ENCODE data around the gene ZNF296. TPM values are rescaled to one million over a fixed set of nuclear protein-coding genes. Genes with fewer than 3 reads are reported as not detected.

Gene ZNF296
- total RNA-seq, 1 donor from 2014 or later, result 0.45 TPM

DNA sequence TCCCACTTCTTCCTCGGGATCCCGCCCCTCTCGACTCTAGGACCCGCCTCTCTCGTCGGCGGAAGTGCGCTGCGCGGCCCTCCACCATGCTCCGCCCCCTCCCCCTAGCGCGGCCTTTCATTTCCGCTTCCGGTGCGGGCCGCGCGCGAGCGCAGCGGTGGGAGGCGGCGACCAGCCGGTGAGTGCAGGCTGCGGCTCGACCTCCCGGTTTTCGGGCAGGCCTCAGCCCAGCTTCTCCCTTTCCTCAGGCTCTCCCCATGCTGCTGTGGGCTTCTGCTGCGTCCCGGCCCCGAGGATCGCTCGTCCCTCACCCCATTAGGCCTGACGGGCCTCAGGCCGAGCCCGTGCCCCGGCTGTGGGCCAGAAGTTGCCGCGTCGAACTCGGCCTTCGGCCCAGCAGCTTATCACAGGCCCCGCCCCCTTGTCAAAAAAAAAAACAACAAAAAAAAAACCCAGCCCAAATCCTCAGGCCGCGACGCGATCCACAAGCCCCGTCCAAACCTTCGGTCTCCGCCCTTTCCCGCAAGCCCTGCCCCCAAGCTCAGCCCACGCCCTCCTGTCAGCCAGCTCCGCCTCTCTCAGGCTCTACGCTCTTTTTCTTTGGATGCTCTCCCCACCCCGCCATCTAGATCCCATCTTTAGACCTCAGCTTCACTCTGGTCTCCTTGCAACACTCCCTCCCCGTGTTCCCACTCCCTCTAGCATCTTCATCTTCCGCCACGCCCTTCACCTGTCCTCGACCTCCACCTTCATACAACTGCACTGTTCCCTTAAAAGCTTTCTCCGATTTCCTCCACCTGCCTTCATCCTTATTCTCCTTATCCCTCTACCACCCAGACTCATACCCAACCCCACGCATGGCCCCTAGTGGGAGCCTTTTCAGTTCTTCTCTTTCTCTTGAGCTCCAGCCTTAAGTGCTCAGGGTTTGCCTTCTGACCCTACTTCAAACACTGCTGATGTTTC lies 37.1 kb downstream of the ZNF296 start, which contains the start of gene CLASRP:
Gene CLASRP (plus strand): TSS at position 115 of the 963 bp plus-strand sequence. CDS start 1,168 bp downstream, outside the sequence.
- DNase-seq (ENCODE audit: low spot score) (peak; percentile 96), ATAC-seq (peak; percentile 98)
- intact Hi-C loops (cut with DNase I), result no loop called here

GRCh38 chr19:45037393-45038169 lies 38.7 kb downstream of the ZNF296 start:
- intact Hi-C loops (cut with DNase I), result no loop called here
- DNase-seq (ENCODE audit: low spot score), result no peak
- no peak for ATAC-seq

DNA sequence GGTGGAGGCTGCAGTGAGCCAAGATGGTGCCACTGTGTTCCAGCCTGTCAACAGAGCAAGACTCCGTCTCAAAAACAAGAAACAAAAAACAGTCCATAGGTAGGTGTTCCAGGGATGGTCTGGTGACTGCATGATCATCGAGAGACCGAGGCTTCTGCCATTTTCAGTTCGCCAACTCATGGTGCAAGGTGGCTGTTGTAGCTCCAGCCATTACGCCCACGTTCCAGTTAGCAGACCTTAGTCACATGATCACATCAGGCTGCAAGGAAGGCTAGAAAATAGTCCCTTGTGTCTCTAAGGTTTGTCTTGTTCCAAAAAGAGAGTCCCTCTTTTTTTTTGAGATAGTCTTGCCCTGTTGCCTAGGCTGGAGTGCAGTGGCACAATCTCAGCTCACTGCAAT lies 40.5 kb downstream of the ZNF296 start:
- DNase-seq (ENCODE audit: low spot score) (no peak), ATAC-seq (no peak)
- intact Hi-C loops (cut with DNase I), result no loop called here

DNA sequence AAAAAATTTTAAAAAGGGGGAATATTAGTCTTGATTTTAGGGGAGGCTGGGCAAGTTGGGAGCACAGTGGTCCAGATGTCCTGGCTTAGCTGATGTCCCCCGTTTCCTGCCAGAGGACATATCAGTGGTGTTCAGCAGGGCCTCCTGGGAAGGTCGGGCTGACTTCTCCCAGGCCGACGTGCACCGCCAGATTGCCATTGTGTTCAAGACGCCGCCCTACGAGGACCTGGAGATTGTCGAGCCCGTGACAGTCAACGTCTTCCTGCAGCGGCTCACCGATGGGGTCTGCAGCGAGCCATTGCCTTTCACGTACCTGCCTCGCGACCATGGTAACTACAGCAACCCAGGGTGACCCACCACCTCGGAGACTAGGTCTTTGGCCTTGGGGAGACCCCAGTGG lies 43.9 kb downstream of the ZNF296 start:
- ATAC-seq (no peak), DNase-seq (ENCODE audit: low spot score) (no peak)
- intact Hi-C loops (cut with DNase I), result no loop called here

- DNase-seq (ENCODE audit: low spot score) (no peak), ATAC-seq (no peak)
- intact Hi-C loops (cut with DNase I), result no loop called here
These were observed 45.5 kb downstream of the ZNF296 start for GRCh38 chr19:45030825-45031224.

DNA sequence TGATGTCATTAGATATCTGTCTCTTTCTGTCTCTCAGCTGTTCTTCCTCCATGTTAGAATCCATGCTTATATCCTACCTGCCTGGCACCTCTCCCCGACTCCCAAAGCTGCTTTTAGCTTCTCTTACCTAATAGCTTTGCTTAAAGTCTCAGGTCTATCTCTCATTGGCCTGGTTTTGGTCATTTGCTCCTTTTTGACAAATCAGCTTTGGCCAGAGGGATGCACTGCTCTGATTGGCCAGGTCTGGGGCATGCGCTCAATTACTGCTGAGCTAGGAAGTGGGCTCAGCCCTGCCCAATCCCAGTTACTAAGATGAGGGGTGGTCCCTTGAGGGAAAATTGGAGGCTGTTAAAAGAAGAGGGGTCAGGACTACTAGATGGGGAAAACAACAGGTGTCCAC lies 48.9 kb downstream of the ZNF296 start:
- ATAC-seq, result no peak
- intact Hi-C loops (cut with DNase I), result no loop called here

DNA sequence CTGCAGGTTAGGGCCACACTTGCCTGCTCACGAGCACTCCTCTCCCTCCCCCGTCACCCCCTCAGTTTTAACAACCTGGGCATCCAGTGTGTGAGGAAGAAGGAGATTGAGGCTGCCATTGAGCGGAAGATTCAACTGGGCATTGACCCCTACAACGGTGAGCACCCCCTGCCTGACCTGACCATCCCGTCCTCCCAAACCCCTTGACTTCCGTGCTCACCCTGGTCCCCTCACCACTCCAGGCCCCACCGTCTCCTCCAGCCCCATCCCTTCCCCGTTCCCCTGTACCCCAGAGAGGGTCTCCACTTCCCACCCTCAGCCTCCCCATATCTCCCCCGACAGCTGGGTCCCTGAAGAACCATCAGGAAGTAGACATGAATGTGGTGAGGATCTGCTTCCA lies 51.0 kb downstream of the ZNF296 start:
- DNase-seq (ENCODE audit: low spot score) (no peak), ATAC-seq (no peak)
- intact Hi-C loops (cut with DNase I), result no loop called here

More for the DNA sequence above, 48.9 kb downstream of the ZNF296 start:
- DNase-seq (ENCODE audit: low spot score), result no peak

DNA sequence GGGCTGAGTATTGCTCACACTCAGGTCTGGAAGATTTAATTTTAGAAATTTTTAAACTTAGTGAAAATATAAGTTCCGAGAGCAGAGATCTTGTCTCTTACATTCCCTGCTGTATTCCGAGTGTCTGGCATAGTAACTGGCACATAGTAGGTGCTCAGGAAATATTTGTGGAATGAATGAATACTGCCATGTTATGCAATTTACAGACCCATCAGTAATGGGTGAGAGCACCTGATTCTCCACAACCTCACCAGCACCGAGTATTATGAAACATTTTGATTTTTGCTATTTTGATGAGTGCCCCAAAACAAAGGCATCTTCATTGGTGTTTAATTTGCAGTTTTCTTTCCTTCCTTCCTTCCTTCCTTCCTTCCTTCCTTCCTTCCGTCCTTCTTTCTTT lies 53.2 kb downstream of the ZNF296 start:
- no peak for ATAC-seq
- intact Hi-C loops (cut with DNase I), result no loop called here
- DNase-seq (ENCODE audit: low spot score), result no peak

GRCh38 chr19:45021971-45022370 lies 54.3 kb downstream of the ZNF296 start:
- DNase-seq (ENCODE audit: low spot score) (no peak), ATAC-seq (no peak)
- intact Hi-C loops (cut with DNase I), result no loop called here

Other genes starting within 250 kb of the ZNF296 start
- gene NECTIN2, start 230.2 kb downstream of the ZNF296 start, total RNA-seq, result 115 TPM
- gene TOMM40, start 185.2 kb downstream of the ZNF296 start, total RNA-seq, result 29.1 TPM
- 79.3 TPM for gene APOE, start 170.7 kb downstream of the ZNF296 start, total RNA-seq
- gene APOC1, start 161.9 kb downstream of the ZNF296 start, total RNA-seq, result 29.0 TPM
- gene APOC4, start 134.2 kb downstream of the ZNF296 start, total RNA-seq, result not detected
- 4.2 TPM for gene APOC2, start 130.4 kb downstream of the ZNF296 start, total RNA-seq
- 105 TPM for gene CLPTM1, start 121.1 kb downstream of the ZNF296 start, total RNA-seq
- 27.4 TPM for gene RELB, start 75.0 kb downstream of the ZNF296 start, total RNA-seq
- gene CLASRP, start 37.4 kb downstream of the ZNF296 start, total RNA-seq, result 109 TPM
- gene GEMIN7, start 2.8 kb upstream of the ZNF296 start, total RNA-seq, result 8.8 TPM
- gene PPP1R37, start 16.7 kb upstream of the ZNF296 start, total RNA-seq, result 19.3 TPM
- gene NKPD1, start 84.5 kb upstream of the ZNF296 start, total RNA-seq, result not detected
- 20.8 TPM for gene TRAPPC6A, start 101.8 kb upstream of the ZNF296 start, total RNA-seq
- gene BLOC1S3, start 102.3 kb upstream of the ZNF296 start, total RNA-seq, result 13.0 TPM
- gene EXOC3L2, start 168.9 kb upstream of the ZNF296 start, total RNA-seq, result 4.9 TPM
- 37.5 TPM for gene MARK4, start 174.8 kb upstream of the ZNF296 start, total RNA-seq
- not detected for gene CKM, start 246.4 kb upstream of the ZNF296 start, total RNA-seq